Stimulated activated naive CD8-positive, alpha-beta T cell treated with anti-CD3 and anti-CD28 coated beads, Interleukin-15, amount 100 ng/mL, for 72 hours (primary cell): Measurements from ENCODE around the gene FGF18.
"Not testable (repeated sequence)": the region's sequence is repeated elsewhere in the genome, so short reads cannot be mapped to it uniquely, and the experiment has no call there.

Experiments
- ATAC-seq: fragments of 150-1000 bp; cut with Tn5 transposase; 2 replicates; pipeline ENCODE4 v1.10.0; 2021; ENCODE audit warnings: mild to moderate bottlenecking, moderate library complexity
- DNase-seq, 2 donors: peaks; one replicate each; pipeline ENCODE4 v3.0.0; 2021 to 2022
- H3K27ac Mint-ChIP-seq, 2 donors: one replicate each; pipeline ENCODE4 v1.8.0; 2022; ENCODE audit warnings: mild to moderate bottlenecking in 2 of 2, mixed read lengths in 2 of 2, moderate library complexity in 2 of 2
- H3K27me3 Mint-ChIP-seq: one replicate; pipeline ENCODE4 v1.8.0; 2022; ENCODE audit warnings: mixed read lengths
- H3K4me1 Mint-ChIP-seq: one replicate; pipeline ENCODE4 v1.8.0; 2022; ENCODE audit warnings: mild to moderate bottlenecking, mixed read lengths
- H3K4me3 Mint-ChIP-seq, 2 donors: one replicate each; pipeline ENCODE4 v1.8.0; 2022; ENCODE audit warnings: mild to moderate bottlenecking in 2 of 2, mixed read lengths in 2 of 2, moderate library complexity in 1 of 2
- H3K9me3 Mint-ChIP-seq, 2 donors: one replicate each; pipeline ENCODE4 v1.8.0; 2022; ENCODE audit warnings: mixed read lengths in 2 of 2

FGF18 gene

DNA sequence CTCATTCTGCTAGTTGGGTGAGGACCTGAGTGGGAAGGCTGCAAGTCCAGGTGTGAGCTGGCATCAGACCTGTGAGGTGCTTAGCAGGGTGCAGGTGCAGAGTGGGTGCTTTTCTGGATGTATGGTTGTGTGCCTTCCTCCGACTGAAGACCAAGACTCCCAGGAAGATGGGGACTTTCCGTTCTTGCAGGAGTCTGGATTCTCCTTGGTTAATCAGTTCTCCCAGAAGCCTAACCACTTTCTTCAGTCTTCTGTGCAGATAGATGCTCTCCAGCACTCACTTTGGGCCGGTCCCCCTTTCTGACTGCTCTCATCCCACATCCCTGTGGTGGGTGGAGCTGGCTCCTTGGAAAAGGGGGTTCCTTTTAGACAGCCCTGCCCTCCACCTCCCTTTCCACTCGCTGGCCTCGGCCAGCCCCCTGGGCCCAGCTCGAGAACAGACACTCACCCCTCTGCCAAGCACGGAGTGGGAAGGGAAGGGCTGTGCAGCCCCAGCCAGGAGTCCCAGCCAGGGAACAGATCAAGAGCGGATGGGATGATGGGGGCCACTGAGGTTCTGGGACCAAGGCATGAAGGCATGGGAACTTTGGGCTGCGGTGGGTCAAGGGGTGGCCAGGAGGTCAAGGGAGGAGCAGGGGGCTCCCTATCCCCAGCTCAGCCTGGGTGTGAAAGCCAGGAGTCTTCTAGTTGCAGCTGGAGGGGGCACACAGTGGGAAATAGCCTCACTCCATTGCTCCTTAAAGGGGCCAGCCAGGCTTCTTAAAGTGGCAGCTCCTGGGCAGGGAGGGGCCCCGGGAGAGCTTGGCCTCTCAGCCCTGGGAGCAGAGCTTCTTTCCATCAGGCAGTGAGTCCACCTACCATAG lies 62.4 kb downstream of the FGF18 start:
- H3K27me3 Mint-ChIP-seq: peaks cover 14% of the 10 kb centered on the region
- peak overlapping the region in 1 of 2 donors; percentile 28 for H3K27ac Mint-ChIP-seq
- ATAC-seq (no peak), DNase-seq (no peak)
- no peaks in the 10 kb centered on the region for H3K9me3 Mint-ChIP-seq
- H3K4me1 Mint-ChIP-seq: peaks cover 13% of the 10 kb centered on the region
- no peak overlapping the region for H3K4me3 Mint-ChIP-seq

- Mint-ChIP-seq H3K4me1 (peaks cover 13% of the 10 kb centered on the region), H3K9me3 (no peaks in the 10 kb centered on the region), H3K4me3 (no peak overlapping the region), H3K27ac (no peak overlapping the region), H3K27me3 (peaks cover 19% of the 10 kb centered on the region)
- DNase-seq (no peak), ATAC-seq (no peak)
Measured at GRCh38 chr5:171482434-171482730, 62.9 kb downstream of the FGF18 start.

- H3K27ac Mint-ChIP-seq: peak overlapping the region in 1 of 2 donors; percentile 91
- H3K4me1 Mint-ChIP-seq: peaks cover 13% of the 10 kb centered on the region
- H3K9me3 Mint-ChIP-seq: no peaks in the 10 kb centered on the region
- no peak for ATAC-seq
- peaks cover 31% of the 10 kb centered on the region for H3K27me3 Mint-ChIP-seq
- no peak overlapping the region for H3K4me3 Mint-ChIP-seq
- DNase-seq: no peak
Measured at GRCh38 chr5:171483551-171484135, 64.2 kb downstream of the FGF18 start.

- peak; percentile 52 for ATAC-seq
- peak overlapping the region in 1 of 2 donors; percentile 88 for H3K27ac Mint-ChIP-seq
- H3K4me3 Mint-ChIP-seq: no peak overlapping the region
Measured at GRCh38 chr5:171484460-171484899, 65.0 kb downstream of the FGF18 start.

GRCh38 chr5:171485668-171486067 lies 66.2 kb downstream of the FGF18 start:
- H3K4me3 Mint-ChIP-seq: no peak overlapping the region
- DNase-seq: no peak

More at GRCh38 chr5:171484460-171484899, 65.0 kb downstream of the FGF18 start:
- Mint-ChIP-seq H3K4me1 (peaks cover 6% of the 10 kb centered on the region), H3K9me3 (no peaks in the 10 kb centered on the region), H3K27me3 (peaks cover 35% of the 10 kb centered on the region)
- peak; percentile 37 to 43 for DNase-seq

GRCh38 chr5:171486613-171487012 lies 67.2 kb downstream of the FGF18 start:
- Mint-ChIP-seq H3K9me3 (no peaks in the 10 kb centered on the region), H3K27me3 (peaks cover 44% of the 10 kb centered on the region), H3K4me1 (no peaks in the 10 kb centered on the region)

More at GRCh38 chr5:171485668-171486067, 66.2 kb downstream of the FGF18 start:
- H3K27ac Mint-ChIP-seq: no peak overlapping the region
- H3K4me1 Mint-ChIP-seq: no peaks in the 10 kb centered on the region
- peaks cover 41% of the 10 kb centered on the region for H3K27me3 Mint-ChIP-seq
- ATAC-seq: no peak
- H3K9me3 Mint-ChIP-seq: no peaks in the 10 kb centered on the region

DNA sequence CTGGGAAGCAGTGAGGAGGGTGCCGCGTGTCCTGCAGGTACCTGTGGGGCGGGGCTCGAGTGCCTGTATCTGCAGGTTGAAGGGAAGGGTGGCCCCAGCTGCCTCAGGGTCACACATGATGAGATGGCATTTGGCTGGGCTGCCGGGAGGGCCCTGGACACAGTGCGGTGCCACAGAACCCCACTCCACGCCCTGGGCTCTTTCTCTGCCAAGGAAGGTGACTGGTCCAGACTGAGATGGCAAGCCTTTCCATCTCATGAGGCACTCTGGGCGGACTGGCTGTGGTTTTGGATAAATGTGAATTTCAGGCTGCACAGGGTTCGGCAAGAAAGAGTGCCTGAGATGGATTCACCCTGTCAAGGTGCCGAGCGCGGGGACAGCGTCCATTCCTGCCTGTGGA lies 69.4 kb downstream of the FGF18 start:
- no peak for DNase-seq
- Mint-ChIP-seq H3K4me1 (no peaks in the 10 kb centered on the region), H3K27ac (no peak overlapping the region), H3K9me3 (no peaks in the 10 kb centered on the region), H3K27me3 (peaks cover 43% of the 10 kb centered on the region), H3K4me3 (no peak overlapping the region)
- peak; percentile 11 for ATAC-seq

More at GRCh38 chr5:171486613-171487012, 67.2 kb downstream of the FGF18 start:
- Mint-ChIP-seq H3K27ac (no peak overlapping the region), H3K4me3 (no peak overlapping the region)
- no peak for ATAC-seq
- DNase-seq: no peak

DNA sequence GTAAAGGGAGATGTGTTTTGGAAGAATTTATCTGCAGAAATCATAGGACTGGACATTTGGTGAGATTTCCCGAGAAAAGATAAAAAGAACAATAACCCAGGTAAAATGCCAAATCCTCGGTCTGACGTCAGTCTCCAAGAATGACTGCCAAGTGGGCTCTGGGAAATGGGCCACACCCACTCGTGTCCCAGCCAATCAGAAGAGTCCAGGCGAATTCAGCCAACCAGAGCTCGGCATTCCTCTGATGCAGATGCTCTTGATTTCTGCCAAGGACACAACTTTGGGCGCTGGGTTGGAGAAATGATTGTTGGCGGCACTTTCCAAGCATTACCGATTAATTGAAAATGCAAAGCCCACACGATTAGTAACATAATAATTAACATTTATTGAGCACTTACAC lies 73.3 kb downstream of the FGF18 start:
- ATAC-seq (no peak), DNase-seq (no peak)
- Mint-ChIP-seq H3K27me3 (peaks cover 22% of the 10 kb centered on the region), H3K4me3 (no peak overlapping the region), H3K4me1 (no peaks in the 10 kb centered on the region), H3K9me3 (no peaks in the 10 kb centered on the region), H3K27ac (no peak overlapping the region)

GRCh38 chr5:171493646-171494393 lies 74.4 kb downstream of the FGF18 start:
- H3K27me3 Mint-ChIP-seq: peaks cover 11% of the 10 kb centered on the region
- no peak for DNase-seq
- no peak overlapping the region for H3K4me3 Mint-ChIP-seq
- no peak for ATAC-seq
- H3K4me1 Mint-ChIP-seq: no peaks in the 10 kb centered on the region
- H3K27ac Mint-ChIP-seq: no peak overlapping the region
- H3K9me3 Mint-ChIP-seq: no peaks in the 10 kb centered on the region

DNA sequence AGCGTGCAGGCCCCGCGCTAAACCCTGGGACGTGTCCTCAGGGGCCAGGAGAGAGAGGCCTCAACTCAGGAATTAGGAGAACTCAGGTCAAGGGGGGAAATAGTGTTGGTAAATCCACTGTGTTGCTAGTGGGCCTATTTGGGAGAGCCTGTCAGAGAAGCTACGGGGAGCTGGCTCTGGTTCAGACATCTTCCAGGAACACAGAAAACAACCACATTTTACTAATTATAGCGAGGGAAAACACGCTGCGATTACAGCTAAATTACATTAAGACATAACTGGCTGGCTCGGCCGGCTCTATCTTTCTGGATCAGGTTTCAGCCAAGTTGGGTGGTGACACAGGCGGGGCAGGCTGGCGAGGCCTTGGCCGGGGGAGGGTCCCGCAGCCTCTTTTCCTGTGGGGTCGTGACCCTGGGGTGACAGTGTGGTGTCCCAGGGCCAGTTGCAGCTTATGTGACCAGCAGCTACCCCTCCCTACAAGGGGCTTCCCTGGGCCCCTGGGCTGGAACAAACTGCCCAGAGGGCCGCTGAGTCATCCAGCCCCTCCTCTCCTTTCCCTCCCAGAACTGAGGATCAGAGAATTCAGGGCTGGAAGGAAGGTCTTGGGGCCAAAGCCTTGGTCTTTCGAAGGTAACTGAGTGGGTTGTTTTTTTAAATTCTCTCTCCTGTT lies 75.1 kb downstream of the FGF18 start:
- Mint-ChIP-seq H3K4me1 (no peaks in the 10 kb centered on the region), H3K27me3 (peaks cover 9% of the 10 kb centered on the region), H3K9me3 (no peaks in the 10 kb centered on the region), H3K27ac (no peak overlapping the region), H3K4me3 (no peak overlapping the region)
- ATAC-seq: no peak
- DNase-seq: no peak

DNA sequence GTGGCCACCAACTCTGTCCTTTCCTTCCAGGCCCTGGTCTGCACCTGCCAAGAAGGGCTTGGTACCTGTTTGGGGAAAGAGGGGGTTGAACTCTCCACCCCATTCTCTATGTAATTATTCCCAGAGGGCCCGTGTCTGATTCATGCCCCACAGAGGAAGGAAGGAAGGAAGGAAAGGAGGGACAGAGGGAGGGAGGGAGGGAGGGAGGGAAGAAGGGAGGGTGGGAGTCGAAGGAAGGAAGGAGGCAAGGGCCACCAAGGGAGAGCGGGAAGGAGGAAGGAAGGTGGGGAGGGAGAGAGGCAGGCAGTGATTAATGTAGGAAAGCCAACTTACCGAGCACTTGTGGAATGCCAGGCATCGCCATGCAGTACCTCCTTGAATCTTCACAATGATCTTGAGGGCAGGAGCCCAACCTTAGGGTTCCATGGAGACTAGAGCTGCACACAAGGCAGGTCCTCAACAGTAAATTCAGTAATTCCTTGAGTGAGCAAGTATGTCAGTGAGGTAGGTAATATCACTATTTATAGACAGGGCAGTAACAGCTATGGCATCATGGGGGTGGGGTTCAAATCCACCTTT lies 75.8 kb downstream of the FGF18 start:
- H3K27ac Mint-ChIP-seq: peak overlapping the region in 1 of 2 donors; percentile 31
- ATAC-seq (no peak), DNase-seq (no peak)
- no peaks in the 10 kb centered on the region for H3K9me3 Mint-ChIP-seq
- peaks cover 7% of the 10 kb centered on the region for H3K27me3 Mint-ChIP-seq
- no peaks in the 10 kb centered on the region for H3K4me1 Mint-ChIP-seq
- no peak overlapping the region for H3K4me3 Mint-ChIP-seq

DNA sequence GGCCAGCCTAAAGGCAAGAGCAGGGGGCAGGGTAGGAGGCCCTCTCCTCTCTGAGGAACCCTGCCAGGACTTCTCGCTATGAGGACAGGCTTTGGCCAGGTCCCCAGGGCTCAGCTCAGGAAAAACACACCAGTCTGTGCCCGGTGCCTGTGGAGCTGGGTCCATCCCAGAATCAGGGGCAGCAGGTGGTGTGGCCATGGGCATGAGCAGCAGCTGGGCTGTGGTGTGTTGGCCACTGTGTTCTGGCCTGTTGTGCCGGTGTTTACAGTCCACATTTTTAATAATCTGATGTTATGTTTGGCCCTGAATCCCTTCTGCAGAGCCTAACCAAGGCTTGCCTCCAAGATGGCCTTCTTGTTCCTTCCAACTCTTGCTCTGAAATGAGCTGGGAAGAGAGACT lies 77.0 kb downstream of the FGF18 start:
- Mint-ChIP-seq H3K9me3 (no peaks in the 10 kb centered on the region), H3K27ac (no peak overlapping the region), H3K4me1 (no peaks in the 10 kb centered on the region), H3K27me3 (no peaks in the 10 kb centered on the region), H3K4me3 (no peak overlapping the region)
- ATAC-seq (no peak), DNase-seq (no peak)

DNA sequence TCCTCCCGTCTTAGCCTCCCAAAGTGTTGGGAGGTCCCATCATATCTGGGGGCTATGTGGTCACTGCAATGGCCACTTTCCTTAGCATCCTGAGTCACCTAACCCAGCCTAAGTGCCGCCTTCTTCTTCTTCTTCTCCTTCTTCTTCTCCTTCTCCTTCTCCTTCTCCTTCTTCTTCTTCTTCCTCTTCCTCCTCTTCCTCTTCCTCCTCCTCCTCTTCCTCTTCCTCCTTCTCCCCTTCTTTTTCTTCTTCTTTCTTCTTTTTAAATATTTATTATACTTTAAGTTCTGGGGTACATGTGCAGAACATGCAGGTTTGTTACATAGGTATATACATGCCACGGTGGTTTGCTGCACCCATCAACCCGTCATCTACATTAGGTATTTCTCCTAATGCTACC lies 78.0 kb downstream of the FGF18 start:
- not testable (repeated sequence) for ATAC-seq, H3K4me3 Mint-ChIP-seq, DNase-seq, H3K27ac Mint-ChIP-seq, H3K4me1 Mint-ChIP-seq, H3K9me3 Mint-ChIP-seq, H3K27me3 Mint-ChIP-seq

GRCh38 chr5:171498166-171498565 lies 78.7 kb downstream of the FGF18 start:
- H3K27ac Mint-ChIP-seq: no peak overlapping the region
- ATAC-seq: no peak

DNA sequence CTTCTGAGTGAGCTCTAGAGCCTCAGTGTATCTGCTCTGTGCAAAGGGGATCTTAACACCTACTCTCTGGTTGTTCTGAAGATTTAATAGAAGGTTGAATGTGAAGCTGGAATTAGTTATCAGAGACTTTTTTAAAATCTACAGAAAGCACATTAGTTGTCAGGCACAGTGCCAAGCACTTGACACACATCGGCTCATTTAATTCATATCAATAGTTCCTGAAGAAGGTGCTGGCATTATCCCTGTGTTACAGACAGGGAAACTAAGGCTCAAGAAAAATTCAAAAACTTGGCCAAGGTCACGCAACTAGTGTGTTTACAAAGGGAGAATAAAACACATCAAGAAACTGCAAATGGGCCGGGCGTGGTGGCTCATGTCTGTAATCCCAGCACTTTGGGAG lies 80.2 kb downstream of the FGF18 start:
- no peak for DNase-seq

More at GRCh38 chr5:171498166-171498565, 78.7 kb downstream of the FGF18 start:
- H3K9me3 Mint-ChIP-seq: no peaks in the 10 kb centered on the region
- no peaks in the 10 kb centered on the region for H3K4me1 Mint-ChIP-seq
- no peak overlapping the region for H3K4me3 Mint-ChIP-seq
- no peaks in the 10 kb centered on the region for H3K27me3 Mint-ChIP-seq
- DNase-seq: no peak

More for the DNA sequence above, 80.2 kb downstream of the FGF18 start:
- H3K27me3 Mint-ChIP-seq: no peaks in the 10 kb centered on the region
- no peak overlapping the region for H3K4me3 Mint-ChIP-seq
- no peaks in the 10 kb centered on the region for H3K4me1 Mint-ChIP-seq
- no peaks in the 10 kb centered on the region for H3K9me3 Mint-ChIP-seq
- ATAC-seq: no peak
- no peak overlapping the region for H3K27ac Mint-ChIP-seq
